IMR-90 (cell line): ENCODE results near the gene LTBP2. TPM values are rescaled to one million over a fixed set of nuclear protein-coding genes. Genes with fewer than 3 reads are reported as not detected.

Source experiments
- ELK1 ChIP-seq: fragments of 150-350 bp; IDR thresholded peaks from 2 replicates; pipeline ENCODE4 v1.6.1; 2016; ENCODE audit warnings: low read depth, mild to moderate bottlenecking, low read length, moderate library complexity, borderline replicate concordance
- POLR2A ChIP-seq: IDR thresholded peaks from 2 replicates; pipeline ENCODE4 v1.6.1; 2012; ENCODE audit warnings: mild to moderate bottlenecking, low read depth, low read length
- RAD21 ChIP-seq: IDR thresholded peaks from 2 replicates; pipeline ENCODE4 v1.6.1; 2012; ENCODE audit warnings: low read length, improper control_type of control experiment
- polyA plus RNA-seq, 3 experiments: library from polyadenylated mRNA; depleted of rRNA; stranded (reverse); fragments of >200 nt; gene quantifications; 2 replicates each; pipeline ENCODE4 v1.2.3, GENCODE V29; 2012; ENCODE audit warnings: low replicate concordance in 1 of 3
- total RNA-seq: library from RNA; depleted of rRNA; stranded (reverse); fragments of >200 nt; gene quantifications from 2 replicates; pipeline ENCODE4 v1.2.3, GENCODE V29; 2012
- TF ChIP-seq, protein P1 (sequence below): fragments of 150-350 bp; IDR thresholded peaks from 2 replicates; pipeline ENCODE4 v1.6.1; 2017; ENCODE audit warnings: mild to moderate bottlenecking, antibody characterized with exemption, low read length, low read depth

LTBP2 gene
- total and polyA plus RNA-seq, 2 of the 4 experiments (the other 2 are of a cell fraction) = 23.8 to 79.3 TPM

- TF ChIP-seq ELK1 = no peak
- TF ChIP-seq, protein P1, sequence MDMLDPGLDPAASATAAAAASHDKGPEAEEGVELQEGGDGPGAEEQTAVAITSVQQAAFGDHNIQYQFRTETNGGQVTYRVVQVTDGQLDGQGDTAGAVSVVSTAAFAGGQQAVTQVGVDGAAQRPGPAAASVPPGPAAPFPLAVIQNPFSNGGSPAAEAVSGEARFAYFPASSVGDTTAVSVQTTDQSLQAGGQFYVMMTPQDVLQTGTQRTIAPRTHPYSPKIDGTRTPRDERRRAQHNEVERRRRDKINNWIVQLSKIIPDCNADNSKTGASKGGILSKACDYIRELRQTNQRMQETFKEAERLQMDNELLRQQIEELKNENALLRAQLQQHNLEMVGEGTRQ = no peak
- no peak for TF ChIP-seq POLR2A
- TF ChIP-seq RAD21 = no peak
Observed at GRCh38 chr14:74647061-74647677, 35.1 kb upstream of the LTBP2 start (continued).
